Esophagus (tissue), 2 donors: ENCODE results near the gene SLC7A6OS. TPM values are rescaled to one million over a fixed set of nuclear protein-coding genes. Genes with fewer than 3 reads are reported as not detected.
A peak's percentile ranks its signal among the peaks of the same experiment; 100 is the strongest.

Source experiments
- H3K27ac ChIP-seq, 2 donors: one replicate each; pipeline ENCODE4 v1.5.1; 2013; ENCODE audit warnings: low read depth in 2 of 2, mild to moderate bottlenecking in 2 of 2, inconsistent platforms in 1 of 2, low read length in 1 of 2, moderate library complexity in 1 of 2
- H3K27me3 ChIP-seq, 2 donors: one replicate each; pipeline ENCODE4 v1.6.1; 2013; ENCODE audit warnings: low read length in 2 of 2, control low read depth in 1 of 2, mild to moderate bottlenecking in 1 of 2; ENCODE audit not compliant: insufficient read depth in 2 of 2, control insufficient read depth in 1 of 2
- H3K36me3 ChIP-seq, 2 donors: one replicate each; pipeline ENCODE4 v1.6.1; 2013; ENCODE audit warnings: low read length in 1 of 2; ENCODE audit not compliant: control insufficient read depth in 2 of 2, insufficient read depth in 2 of 2
- H3K4me1 ChIP-seq, 2 donors: one replicate each; pipeline ENCODE4 v1.6.1; 2013; ENCODE audit warnings: low read length in 1 of 2; ENCODE audit not compliant: control insufficient read depth in 2 of 2, insufficient read depth in 2 of 2
- H3K4me3 ChIP-seq, 2 donors: one replicate each; pipeline ENCODE4 v1.5.1; 2013; ENCODE audit warnings: low read length in 2 of 2, mild to moderate bottlenecking in 2 of 2, low read depth in 1 of 2, moderate library complexity in 1 of 2
- H3K9me3 ChIP-seq, 2 donors: one replicate each; pipeline ENCODE4 v1.6.1; 2013; ENCODE audit warnings: mild to moderate bottlenecking in 2 of 2, low read depth in 1 of 2, low read length in 1 of 2, moderate library complexity in 1 of 2; ENCODE audit not compliant: control insufficient read depth in 2 of 2, insufficient read depth in 1 of 2
- WGBS, 2 donors: extraction: QIAGEN DNeasy Blood & Tissue Kit; methylation state at CpG; one replicate each; pipeline ENCODE4 v1.1.7; 2013; 5-methylcytosine and 5-hydroxymethylcytosine counted together
- polyA plus RNA-seq, 2 donors: library from polyadenylated mRNA; stranded (reverse); fragments of 200-250 nt; gene quantifications; one replicate each; pipeline ENCODE4 v1.2.3, GENCODE V29; 2013
- donor health status: healthy with polysubstance abuse.
- donor health status: Bipolar disorder and iron deficiency.

SLC7A6OS gene
- 1 to 10 TPM; 4.4 to 4.9 TPM for polyA plus RNA-seq

- Histone ChIP-seq H3K4me1 (peaks cover 4 to 6% of the 10 kb centered on the region in 2 donors), H3K4me3 (peak within 1 kb of the TSS; percentile 94 to 95), H3K27ac (peak within 1 kb of the TSS; percentile 88 to 92), H3K9me3 (no peaks in the 10 kb centered on the region), H3K36me3 (peaks cover 0 to 5% of the 10 kb centered on the region in 2 donors), H3K27me3 (no peaks in the 10 kb centered on the region)
- 0% methylated on average over 58 to 62 of the region's 62 CpGs for WGBS, 2 donors
Measured at GRCh38 chr16:68310774-68311511, at the start of gene SLC7A6OS, which contains the start of gene PRMT7. Gene SLC7A6OS (minus strand): TSS chr16:68310946. CDS start chr16:68310926, 20 bp downstream. Gene PRMT7 (plus strand): TSS chr16:68311019. CDS start chr16:68315980, 4,961 bp downstream.

GRCh38 chr16:68359398-68360191, 48.8 kb upstream of the SLC7A6OS start:
- WGBS, 2 donors, result 65 to 78% methylated on average over 23 of the region's 23 CpGs
- H3K27me3 ChIP-seq, result no peaks in the 10 kb centered on the region
- no peak overlapping the region for H3K27ac ChIP-seq
- no peaks in the 10 kb centered on the region for H3K9me3 ChIP-seq
- H3K36me3 ChIP-seq, result peaks cover 3 to 37% of the 10 kb centered on the region in 2 donors
- H3K4me3 ChIP-seq, result no peak overlapping the region
- H3K4me1 ChIP-seq, result peaks cover 0 to 13% of the 10 kb centered on the region in 2 donors

- Histone ChIP-seq H3K9me3 (no peaks in the 10 kb centered on the region), H3K4me1 (peaks cover 0 to 13% of the 10 kb centered on the region in 2 donors), H3K27me3 (no peaks in the 10 kb centered on the region), H3K4me3 (no peak overlapping the region), H3K27ac (no peak overlapping the region), H3K36me3 (peaks cover 6 to 39% of the 10 kb centered on the region in 2 donors)
- WGBS, 2 donors, result 83 to 86% methylated on average over 13 of the region's 13 CpGs
Measured at GRCh38 chr16:68358951-68359350, 48.2 kb upstream of the SLC7A6OS start.

DNA sequence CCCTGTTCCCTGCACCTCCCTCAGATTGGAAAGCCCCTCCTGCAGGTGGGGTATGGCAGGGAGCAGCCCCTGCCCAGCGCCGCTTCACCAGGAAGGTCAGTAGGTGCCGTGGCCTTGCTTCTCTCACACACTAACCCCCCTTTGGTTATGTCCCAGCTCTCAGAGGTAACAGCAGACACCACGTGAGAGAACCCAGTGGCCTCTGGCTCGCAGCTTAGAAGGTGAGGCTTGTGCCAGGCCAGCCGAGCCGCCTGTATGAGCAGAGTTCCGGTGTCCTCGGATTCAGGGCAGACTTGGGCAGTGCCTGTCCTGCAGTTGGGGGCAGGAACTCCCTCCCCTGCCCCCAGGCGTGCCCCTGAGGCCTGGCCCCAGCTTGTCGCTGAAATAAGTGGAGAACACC, 47.2 kb upstream of the SLC7A6OS start:
- WGBS, 2 donors, result 84 to 87% methylated on average over 11 of the region's 11 CpGs
- H3K4me3 ChIP-seq, result no peak overlapping the region
- H3K27ac ChIP-seq, result no peak overlapping the region
- no peaks in the 10 kb centered on the region for H3K9me3 ChIP-seq
- H3K4me1 ChIP-seq, result peaks cover 0 to 10% of the 10 kb centered on the region in 2 donors
- no peaks in the 10 kb centered on the region for H3K27me3 ChIP-seq
- peaks cover 6 to 47% of the 10 kb centered on the region in 2 donors for H3K36me3 ChIP-seq

DNA sequence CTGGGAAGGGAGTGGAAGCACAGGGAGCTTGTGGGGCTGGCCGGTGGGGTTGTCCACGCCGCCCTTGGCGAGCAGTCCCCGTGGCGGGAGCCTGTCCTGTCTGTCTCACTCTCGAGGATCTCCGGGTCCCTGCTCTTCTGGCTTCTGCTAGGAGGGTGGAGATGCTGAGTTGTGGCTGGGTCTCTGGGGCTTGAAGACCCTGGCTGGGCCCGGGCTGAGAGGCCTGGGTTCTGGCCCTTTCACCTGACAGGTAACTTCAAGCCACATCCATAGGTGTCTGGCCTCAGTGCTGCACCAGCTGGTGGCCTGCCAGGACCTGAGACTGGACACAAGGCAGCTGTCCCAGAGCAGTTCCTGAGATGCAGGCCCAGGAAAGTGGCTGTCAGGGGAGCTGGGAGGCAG, 46.8 kb upstream of the SLC7A6OS start:
- 86 to 95% methylated on average over 8 to 9 of the region's 9 CpGs for WGBS, 2 donors
- Histone ChIP-seq H3K9me3 (no peaks in the 10 kb centered on the region), H3K27ac (no peak overlapping the region), H3K4me1 (peaks cover 0 to 10% of the 10 kb centered on the region in 2 donors), H3K27me3 (no peaks in the 10 kb centered on the region), H3K36me3 (peaks cover 6 to 47% of the 10 kb centered on the region in 2 donors), H3K4me3 (no peak overlapping the region)

GRCh38 chr16:68356919-68357286, 46.2 kb upstream of the SLC7A6OS start:
- H3K36me3 ChIP-seq, result peaks cover 6 to 51% of the 10 kb centered on the region in 2 donors
- H3K27ac ChIP-seq, result no peak overlapping the region
- peaks cover 0 to 10% of the 10 kb centered on the region in 2 donors for H3K4me1 ChIP-seq
- no peaks in the 10 kb centered on the region for H3K27me3 ChIP-seq
- WGBS, 2 donors, result 83 to 87% methylated on average over 5 of the region's 5 CpGs
- H3K4me3 ChIP-seq, result no peak overlapping the region
- H3K9me3 ChIP-seq, result no peaks in the 10 kb centered on the region

DNA sequence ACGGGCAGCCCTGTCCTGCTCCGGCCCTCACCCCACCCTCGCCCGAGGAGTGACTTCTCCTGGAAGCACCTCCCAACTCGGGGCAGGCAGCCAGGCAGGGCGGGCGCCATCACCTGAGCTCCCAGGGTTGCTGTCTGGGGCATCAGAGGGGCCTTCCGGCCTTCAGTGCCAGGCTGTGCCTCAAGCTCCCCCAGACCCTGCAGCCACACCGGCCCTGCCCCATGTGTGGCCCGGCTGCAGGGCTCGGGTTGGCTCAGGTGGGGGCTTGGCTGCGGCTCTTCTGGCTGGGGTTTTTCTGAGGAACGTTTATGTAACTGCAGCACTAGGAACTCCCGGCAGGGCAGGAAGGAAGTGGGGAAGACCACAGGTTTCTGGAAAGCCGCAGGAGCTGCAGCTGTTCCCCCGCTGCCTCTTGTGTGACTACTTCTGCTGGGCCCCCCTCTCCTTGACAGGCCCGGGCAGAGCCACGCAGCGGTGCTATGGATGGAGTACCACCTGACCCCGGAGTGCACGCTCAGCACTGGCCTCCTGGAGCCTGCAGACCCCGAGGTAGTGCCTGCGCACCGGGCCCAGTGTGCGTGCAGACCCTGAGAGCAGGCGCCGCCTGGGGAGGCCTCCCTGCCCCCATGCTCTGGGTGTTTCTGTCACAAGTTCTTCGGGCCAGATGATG, 45.6 kb upstream of the SLC7A6OS start:
- Histone ChIP-seq H3K4me3 (no peak overlapping the region), H3K27ac (no peak overlapping the region)

DNA sequence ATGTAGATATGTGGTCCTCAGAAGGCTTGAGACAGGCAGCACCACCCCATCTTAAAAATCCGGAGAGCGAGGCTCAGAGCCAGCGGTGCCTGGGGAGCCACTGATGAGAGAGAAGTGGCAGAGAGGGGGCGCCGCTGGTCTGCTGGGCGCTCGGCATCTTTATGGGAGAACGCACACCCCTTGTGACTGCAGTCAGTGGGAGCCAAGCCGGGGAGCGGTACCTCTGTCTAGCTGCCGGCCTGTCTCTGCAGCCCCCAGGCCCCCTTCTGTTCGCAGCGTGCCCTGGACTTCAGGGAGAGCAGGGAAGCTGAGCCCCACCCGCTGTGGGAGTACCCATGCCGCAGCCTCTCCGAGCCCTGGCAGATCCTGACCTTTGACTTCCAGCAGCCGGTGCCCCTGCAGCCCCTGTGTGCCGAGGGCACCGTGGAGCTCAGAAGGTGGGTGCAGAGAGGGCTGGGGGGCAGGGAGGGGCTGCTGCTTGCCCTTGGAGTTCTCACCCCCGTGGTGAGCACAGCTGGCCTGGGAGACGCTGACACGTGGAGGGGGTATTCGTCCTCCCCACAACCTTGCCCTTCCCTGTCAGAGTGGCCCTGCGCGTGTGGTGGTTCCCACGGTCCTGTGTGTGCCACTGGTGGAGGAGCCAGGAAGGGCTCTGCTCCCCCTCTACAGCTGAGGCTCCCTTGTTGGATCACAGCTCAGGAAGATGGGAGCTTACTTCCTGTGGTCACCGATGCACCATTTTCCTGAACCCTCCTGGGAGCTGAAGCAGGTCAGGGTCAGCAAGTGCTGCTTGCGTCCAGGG, 44.9 kb upstream of the SLC7A6OS start:
- H3K36me3 ChIP-seq, result peaks cover 9 to 57% of the 10 kb centered on the region in 2 donors
- H3K27ac ChIP-seq, result no peak overlapping the region
- no peaks in the 10 kb centered on the region for H3K9me3 ChIP-seq
- no peak overlapping the region for H3K4me3 ChIP-seq
- H3K27me3 ChIP-seq, result no peaks in the 10 kb centered on the region
- 85 to 87% methylated on average over 28 of the region's 28 CpGs for WGBS, 2 donors
- H3K4me1 ChIP-seq, result peaks cover 0 to 10% of the 10 kb centered on the region in 2 donors

More for the DNA sequence above, 45.6 kb upstream of the SLC7A6OS start:
- no peaks in the 10 kb centered on the region for H3K9me3 ChIP-seq
- H3K27me3 ChIP-seq, result no peaks in the 10 kb centered on the region
- 69 to 70% methylated on average over 28 of the region's 28 CpGs for WGBS, 2 donors
- peaks cover 8 to 55% of the 10 kb centered on the region in 2 donors for H3K36me3 ChIP-seq
- peaks cover 0 to 10% of the 10 kb centered on the region in 2 donors for H3K4me1 ChIP-seq
